ENCODE measurements around the gene TNS1. TPM values are rescaled to one million over a fixed set of nuclear protein-coding genes. Genes with fewer than 3 reads are reported as not detected.

Gene TNS1
- total and polyA plus RNA-seq, 9 of the 15 experiments (the other 6 are each of a cell fraction or from before 2014, with no cell fraction given), result 0.13 to 2.7 (median 0.77) TPM

DNA sequence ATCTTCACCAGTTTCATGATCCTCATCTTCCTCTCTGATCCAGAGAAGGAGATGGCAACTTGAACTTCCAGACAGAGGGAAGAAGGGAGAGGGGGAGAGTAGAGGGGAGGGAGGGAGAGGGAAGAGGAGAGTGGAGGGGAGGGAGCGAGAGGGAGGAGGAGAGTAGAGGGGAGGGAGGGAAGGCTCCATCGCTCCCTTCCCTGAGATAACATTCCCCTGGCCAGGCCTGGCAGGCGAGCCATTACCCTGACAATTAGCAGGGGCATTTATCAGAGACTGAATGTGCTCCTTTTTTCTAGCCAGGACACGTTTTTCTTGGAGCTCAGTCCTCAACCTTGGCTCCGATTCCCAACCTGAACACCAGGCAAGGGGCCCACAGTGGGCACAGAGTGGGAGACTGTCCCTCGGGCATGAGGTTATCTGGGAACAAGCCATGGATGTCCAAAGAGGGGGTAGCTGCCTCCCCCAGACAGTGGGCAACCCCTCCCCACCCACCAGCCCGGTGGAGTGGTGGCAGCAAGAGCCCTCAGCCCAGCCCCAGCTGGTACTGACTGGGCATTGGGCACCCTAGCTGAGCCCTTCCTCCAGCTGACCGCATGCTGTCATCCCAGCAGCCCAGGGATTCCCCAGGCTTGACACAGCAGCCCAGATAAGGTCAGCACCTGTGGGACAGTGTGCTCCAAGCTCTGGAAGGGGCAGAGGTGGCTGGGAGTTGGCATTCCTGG, 81.8 kb downstream of the TNS1 start (continued):
- TF ChIP-seq, protein P1, sequence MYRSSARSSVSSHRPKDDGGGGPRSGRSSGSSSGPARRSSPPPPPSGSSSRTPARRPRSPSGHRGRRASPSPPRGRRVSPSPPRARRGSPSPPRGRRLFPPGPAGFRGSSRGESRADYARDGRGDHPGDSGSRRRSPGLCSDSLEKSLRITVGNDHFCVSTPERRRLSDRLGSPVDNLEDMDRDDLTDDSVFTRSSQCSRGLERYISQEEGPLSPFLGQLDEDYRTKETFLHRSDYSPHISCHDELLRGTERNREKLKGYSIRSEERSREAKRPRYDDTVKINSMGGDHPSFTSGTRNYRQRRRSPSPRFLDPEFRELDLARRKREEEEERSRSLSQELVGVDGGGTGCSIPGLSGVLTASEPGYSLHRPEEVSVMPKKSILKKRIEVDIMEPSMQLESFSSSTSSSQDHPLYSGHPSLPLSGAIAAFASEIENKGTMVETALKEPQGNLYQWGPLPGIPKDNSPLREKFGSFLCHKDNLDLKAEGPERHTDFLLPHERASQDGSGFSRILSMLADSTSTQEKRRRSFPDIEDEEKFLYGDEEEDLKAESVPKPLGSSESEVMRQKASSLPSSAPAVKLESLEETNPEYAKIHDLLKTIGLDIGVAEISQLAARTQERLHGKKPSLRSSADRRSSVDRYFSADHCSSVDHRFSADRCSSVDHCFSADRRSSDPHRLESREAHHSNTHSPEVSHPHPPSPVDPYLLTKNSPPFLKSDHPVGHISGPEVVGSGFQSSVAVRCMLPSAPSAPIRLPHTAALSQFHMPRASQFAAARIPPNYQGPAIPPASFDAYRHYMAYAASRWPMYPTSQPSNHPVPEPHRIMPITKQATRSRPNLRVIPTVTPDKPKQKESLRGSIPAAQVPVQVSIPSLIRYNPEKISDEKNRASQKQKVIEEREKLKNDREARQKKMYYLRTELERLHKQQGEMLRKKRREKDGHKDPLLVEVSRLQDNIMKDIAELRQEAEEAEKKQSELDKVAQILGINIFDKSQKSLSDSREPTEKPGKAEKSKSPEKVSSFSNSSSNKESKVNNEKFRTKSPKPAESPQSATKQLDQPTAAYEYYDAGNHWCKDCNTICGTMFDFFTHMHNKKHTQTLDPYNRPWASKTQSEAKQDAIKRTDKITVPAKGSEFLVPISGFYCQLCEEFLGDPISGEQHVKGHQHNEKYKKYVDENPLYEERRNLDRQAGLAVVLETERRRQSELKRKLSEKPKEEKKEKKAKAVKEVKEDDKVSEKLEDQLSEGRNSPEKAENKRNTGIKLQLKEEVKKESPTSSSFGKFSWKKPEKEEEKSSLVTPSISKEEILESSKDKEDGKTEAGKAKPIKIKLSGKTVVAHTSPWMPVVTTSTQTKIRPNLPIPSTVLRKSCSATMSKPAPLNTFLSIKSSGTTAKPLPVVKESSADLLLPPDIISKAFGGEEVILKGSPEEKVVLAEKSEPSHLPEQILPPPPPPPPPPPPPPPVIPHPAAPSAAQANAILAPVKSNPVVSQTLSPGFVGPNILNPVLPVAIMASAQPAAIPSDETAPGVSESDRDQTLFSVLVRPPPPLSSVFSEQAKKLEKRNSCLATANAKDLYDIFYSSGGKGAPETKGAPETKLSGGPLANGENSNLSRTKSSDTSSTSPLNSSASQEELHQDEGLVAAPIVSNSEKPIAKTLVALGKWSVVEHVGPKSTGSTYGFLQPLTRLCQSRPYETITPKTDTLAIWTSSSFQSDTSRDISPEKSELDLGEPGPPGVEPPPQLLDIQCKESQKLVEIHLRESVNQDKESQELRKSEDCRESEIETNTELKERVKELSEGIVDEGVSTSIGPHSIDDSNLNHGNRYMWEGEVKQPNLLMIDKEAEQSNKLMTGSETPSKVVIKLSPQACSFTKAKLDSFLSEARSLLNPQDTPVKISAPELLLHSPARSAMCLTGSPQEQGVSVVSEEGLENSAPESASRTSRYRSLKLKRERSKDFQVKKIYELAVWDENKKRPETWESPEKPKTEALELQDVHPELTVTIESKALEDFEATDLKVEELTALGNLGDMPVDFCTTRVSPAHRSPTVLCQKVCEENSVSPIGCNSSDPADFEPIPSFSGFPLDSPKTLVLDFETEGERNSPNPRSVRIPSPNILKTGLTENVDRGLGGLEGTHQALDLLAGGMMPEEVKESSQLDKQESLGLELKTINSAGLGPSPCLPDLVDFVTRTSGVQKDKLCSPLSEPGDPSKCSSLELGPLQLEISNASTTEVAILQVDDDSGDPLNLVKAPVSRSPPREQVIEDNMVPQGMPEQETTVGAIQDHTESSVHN (IDR thresholded peaks at IDR 0.05; ENCODE audit: borderline replicate concordance in 1 of 2, low read depth in 1 of 2), result no peak
- TF ChIP-seq TAL1 (IDR thresholded peaks at IDR 0.05) (no peak), ZNF239 (CRISPR knock-in tag; IDR thresholded peaks at IDR 0.05) (no peak), CTBP1 (IDR thresholded peaks at IDR 0.05; ENCODE audit: borderline replicate concordance) (no peak), MYNN (IDR thresholded peaks at IDR 0.05) (no peak), MYNN (CRISPR knock-in tag; IDR thresholded peaks at IDR 0.05) (no peak)

Data from K562 (cell line).